GM19328 (cell line): ENCODE results near the gene EML6.
"Not testable (repeated sequence)": the region's sequence is repeated elsewhere in the genome, so short reads cannot be mapped to it uniquely, and the experiment has no call there.

ENCODE experiments used
- ATAC-seq: cut with Tn5 transposase; IDR thresholded peaks from one replicate; pipeline ENCODE4 v1.9.1; 2021; ENCODE audit warnings: mild to moderate bottlenecking, moderate library complexity; ENCODE audit not compliant: unreplicated experiment

EML6 gene

DNA sequence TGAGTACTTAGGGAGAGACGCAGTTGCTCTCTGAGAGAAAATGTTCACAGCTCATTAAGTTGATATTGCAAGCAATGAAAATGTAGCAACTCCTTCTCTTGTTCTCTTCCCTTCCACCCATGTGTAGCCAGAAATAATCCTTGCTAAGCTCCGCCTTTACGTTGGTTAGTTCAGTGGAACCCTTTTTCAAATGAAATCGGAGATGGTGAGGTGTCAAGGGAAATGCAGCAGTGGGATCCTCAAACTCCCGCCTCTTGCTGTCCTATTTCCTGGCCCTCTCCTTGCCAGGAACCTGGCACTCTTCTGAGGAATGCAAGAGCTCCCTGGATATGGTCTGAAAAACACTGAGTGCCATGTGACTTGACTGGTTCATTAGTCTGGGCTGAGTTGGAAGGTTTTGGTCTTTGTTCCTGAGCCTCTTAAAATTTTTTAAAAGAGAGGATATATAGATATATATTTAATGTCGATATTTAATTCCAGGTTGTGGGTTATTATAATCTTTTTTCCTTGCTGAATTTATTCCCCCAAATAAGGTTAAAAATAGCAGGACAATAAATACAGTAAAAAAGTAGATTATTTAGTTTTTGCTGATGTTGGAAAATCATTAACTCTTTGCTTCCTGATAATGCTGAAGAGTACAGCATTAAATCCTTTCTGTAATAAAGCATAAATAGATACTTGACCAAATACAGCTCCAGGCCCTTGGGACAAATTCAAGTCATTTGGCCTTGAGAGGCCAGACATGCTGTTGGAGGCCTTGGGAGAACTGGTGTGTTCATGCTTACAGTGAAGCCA lies 116.2 kb downstream of the EML6 start:
- ATAC-seq = no peak

DNA sequence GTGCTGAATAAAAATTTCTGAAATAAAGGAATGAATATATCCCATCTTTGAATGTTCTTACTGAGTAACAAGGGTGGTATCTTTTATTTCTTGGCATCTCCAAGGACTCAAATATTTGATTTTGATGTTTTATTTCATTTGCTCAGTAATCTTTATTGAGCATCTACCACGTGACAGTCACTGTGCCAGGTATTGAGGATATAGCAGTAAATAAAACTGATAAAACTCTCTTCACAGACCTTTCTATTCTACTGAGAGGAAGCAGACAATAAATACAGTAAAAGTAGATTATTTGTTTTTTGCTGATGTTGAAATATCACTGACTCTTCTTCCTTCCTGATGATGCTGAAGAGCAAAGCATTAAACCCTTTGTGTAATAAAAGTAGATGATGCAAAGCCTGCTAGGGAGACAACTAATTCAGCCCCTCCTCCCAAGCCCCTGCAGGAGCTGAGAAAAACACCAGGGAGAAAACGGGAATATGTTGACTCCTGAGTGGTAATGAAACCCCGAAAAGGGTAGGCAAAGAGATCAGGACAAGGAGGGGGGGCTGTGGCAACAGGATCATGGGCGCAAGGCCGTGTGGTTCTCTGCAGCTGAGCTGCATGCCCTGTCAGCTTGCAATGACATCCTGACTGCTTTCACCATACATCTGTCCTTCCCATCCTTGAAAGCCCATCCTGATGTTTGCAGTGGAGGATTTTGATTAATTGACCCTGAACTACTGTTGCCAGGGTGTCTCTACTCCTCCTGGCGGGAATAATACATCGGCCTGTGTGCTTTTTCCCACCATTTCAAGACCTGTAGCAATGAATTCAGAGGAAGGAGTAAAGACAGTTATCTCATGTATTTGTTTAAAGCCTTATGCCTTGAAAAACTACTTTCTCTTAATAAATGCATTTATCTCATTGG lies 117.4 kb downstream of the EML6 start:
- no peak for ATAC-seq

DNA sequence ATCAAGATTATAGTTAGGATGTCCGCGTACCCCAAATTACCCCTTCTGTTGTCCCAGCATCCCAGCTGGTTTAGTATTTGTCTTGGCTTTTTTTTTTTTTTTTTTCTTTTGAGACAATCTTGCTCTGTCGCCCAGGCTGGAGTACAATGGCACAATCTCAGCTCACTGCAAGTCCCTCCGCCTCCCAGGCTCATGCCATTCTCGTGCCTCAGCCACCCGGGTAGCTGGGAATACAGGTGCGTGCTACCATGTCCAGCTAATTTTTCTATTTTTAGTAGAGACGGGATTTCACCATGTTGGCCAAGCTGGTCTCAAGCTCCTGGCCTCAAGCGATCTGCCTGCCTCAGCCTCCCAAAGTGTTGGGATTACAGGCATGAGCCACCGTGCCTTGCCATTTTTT lies 118.0 kb downstream of the EML6 start:
- ATAC-seq = not testable (repeated sequence)

DNA sequence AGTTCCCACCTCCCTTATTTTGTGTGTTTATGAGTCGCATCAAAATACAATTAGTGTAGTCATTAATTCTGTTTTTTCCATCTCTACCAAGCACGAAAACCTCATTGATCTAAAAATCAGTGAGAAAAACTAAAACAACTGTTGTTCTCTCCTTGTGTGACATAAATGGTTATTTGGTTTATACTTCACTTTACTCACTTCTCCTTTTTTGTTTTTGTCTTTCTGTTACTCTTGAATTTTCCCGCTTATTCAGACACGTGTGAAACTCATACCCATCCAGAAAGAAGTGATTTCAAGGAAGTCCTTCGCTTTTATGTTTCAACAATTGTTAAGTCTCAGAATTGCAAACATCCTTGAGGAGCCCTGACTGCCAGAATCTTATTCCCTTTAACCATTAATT lies 121.6 kb downstream of the EML6 start:
- ATAC-seq = no peak

DNA sequence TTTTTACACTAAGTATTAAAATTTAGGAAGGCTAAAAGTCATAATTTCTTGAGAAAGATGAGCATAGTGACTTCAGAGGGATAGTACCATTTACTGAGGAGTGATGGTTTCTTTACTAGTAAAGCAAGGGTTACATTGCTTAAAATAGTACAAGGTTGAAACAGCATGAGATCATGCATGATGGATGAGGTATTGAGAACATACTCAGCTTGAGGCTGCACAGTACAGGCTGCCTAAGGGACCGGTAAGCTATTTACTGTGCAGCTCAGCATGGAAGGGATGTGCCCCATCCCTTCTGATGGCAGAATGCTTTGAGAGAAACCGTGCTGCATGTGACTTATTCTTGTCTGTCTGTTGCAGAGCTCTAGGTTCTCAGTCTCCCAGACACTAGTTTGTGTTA lies 122.1 kb downstream of the EML6 start:
- no peak for ATAC-seq

DNA sequence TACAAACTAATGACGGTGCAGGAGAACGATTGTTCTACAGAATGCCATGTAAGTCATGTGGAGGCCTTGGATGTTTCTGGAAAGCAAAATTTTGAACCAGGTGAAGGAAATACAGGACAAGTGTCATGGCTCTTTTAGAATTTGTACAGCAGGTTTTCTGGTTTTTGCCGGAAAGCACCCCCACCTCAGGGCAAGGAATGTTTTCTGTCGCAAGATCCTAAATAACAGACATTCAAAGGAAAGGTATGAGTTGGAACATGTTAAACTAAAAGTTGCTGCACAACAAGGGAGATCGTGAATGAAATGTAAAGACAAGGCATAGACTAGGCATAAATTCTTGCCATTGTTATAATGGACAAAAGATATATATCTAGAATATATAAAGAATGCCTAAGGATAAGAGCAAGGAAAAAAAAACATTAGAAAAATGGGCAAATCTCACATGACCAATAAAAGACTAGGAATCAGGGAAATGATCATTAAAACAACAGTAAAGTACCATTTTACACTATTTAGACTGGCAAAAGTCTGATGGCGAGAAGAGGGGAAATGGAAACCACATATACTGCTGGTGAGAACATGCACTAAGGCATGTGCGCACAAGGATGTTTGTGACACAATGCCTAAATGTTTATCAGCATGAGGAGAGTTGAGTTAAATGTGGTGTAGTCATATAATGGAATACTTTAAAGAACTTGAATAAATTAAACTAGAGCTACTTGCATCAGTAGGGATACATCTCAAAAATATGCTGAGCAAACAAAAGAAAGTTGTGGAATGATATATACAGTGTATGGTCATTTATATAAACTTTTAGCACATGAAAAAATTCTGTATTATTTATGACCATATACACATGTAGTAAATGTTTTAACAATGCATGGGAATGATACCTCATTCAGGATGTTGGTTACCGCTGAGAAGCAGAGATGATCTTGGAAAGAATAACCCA lies 127.0 kb downstream of the EML6 start:
- no peak for ATAC-seq

DNA sequence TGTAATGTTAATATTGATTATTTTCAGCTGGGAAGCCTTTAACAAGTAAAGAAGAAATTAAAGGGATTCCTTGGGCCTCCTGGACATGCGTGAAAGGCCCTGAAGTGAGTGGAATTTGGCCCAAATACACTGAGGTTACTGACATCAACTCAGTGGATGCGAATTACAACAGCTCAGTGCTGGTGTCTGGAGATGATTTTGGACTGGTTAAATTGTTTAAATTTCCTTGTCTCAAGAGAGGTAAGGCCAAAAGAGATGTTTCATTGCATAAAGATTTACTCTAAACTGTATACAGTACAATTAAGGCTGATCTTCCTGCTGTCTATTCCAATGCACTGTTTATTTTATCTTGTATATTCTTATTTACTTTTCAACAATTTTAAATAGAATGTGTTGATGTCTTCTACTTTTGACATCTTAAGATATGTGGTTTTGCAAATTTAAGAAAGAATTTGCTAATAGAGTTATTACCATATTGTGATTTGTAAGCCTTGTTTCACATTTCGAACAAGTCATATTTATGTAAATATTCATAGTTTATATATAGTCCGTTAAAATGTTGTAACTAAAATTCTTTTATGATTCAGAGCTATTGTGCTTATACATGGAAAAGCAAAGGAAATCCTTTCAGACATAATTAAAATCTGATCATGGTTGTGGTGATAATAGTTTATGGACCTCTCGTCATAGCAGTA lies 130.3 kb downstream of the EML6 start:
- no peak for ATAC-seq

DNA sequence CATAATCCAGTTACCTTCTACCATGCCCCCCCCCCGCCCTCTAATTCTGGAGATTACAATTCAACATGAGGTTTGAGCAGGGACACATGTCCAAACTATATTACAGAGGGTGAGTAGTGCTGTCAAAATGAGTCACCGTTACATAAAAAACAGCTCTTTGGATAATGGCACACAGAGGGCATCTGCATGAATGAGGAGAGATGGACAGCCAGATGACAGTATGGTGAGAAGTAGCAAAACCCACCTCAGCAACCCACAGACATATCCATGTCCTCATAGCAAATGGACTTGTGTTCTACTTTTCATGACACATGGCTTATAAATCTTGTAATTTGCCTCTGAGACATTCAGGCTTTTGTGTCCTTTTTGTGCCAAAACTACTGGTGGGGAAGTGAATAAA lies 132.0 kb downstream of the EML6 start:
- no peak for ATAC-seq

DNA sequence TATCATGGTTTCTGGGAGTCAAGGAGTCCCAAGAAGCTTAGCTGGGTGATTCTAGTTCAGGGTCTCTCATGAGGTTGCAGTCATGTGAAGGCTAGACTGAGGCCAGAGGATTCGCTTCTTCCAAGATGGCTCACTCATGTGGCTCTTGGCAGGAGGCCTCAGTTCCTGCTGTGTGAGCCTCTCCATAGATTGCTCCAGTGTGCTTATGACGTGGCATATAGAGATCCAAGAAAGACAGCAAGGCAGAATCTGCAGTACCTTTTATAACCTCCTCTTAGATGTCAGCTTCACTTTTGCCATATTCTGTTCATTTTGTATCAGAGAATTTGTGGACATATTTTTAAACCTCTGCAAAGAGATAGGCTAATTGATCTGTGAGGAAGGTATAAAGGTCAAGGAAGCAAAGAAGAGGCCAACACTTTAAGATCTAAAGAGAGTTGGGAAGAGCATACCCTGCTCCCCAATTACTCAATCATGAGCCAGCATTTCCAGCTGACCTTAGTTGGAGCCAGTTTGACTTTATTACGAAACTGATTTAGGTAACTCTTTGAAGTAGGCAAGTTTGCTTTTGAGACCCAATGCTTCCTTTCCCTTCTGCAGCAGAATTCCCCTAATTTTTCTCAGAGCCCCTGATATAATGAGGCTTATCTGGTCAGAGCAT lies 134.7 kb downstream of the EML6 start:
- ATAC-seq = no peak

DNA sequence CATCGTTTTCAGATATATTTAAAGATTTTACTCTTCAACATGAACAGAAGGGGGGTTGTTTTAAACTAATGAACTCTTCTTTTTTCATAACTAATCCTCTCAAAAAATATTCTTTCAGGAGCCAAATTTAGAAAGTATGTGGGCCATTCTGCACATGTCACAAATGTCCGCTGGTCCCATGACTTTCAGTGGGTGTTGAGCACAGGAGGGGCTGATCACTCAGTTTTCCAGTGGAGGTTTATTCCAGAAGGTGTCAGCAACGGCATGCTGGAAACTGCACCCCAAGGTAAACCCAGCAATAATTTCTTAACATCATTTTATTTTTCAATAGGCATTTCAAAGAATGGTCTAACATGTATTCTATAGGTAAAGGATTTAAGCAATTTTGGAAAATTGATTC lies 136.0 kb downstream of the EML6 start:
- no peak for ATAC-seq

DNA sequence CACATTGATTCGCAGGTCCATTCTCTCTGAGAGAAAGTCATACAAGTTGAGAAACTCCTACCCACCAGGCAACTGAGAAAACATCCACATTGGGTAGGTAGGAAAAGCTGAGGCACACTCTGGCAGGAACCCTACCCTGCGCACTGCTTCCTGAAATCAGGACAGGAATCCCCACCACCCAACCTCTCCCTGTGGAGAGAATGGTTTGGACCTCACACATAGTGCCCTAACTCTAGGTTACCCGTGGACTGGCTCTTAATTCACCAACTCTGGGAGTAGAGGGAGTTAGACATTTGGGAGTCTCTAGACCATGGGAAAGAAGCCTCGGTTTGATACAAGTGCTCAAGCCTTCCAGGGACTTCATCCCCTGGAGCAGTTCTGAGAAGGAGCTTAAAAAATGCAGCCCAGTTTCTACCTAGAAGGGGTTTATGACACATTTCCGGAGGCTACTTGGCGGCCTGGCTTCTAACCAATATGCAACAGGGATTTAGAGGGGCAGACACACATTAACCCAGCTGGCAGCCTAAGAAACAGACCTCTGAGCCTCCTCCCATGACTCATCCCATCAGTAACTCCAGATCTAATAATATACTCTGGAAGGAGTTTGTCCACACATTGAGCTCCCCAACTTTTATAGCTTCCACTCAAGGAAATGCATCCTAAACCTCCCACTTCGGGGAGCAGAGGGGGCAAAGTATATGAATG lies 136.7 kb downstream of the EML6 start:
- no peak for ATAC-seq

DNA sequence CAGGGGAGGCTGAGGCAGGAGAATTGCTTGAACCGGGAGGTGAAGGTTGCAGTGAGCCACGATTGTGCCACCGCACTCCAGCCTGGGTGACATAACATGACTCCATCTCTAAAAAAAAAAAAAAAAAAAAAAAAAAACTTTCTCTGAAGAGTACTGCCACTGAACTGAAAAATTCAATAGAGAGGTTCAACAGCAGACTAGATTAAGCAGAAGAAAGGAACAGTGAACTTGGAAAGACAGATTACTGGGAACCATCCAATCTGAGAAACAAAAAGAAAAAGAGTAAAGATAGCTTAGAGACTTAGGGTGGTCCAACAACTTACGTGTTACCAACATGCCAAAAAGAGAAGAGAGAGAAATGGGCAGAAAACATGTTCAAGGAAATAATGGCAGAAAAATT lies 138.8 kb downstream of the EML6 start:
- ATAC-seq = no peak

DNA sequence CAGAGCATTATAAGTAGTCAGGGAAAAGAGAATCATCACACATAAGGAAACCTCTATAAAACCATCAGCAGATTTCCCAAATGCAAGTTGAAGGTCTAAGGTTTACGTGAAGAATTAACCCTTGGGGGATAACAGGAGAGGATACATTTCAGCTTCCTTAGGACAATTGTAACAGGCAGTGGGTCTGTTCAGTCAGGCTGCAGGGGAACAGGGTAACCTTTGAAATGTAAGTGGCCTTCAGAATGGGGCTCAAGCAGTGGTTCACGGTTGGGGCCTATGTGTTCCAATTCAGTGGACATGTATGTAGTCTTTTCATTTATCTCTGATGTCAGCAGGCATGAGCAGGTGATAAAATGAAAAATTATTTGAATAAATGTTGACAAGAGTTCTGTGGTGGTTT lies 139.3 kb downstream of the EML6 start:
- no peak for ATAC-seq

DNA sequence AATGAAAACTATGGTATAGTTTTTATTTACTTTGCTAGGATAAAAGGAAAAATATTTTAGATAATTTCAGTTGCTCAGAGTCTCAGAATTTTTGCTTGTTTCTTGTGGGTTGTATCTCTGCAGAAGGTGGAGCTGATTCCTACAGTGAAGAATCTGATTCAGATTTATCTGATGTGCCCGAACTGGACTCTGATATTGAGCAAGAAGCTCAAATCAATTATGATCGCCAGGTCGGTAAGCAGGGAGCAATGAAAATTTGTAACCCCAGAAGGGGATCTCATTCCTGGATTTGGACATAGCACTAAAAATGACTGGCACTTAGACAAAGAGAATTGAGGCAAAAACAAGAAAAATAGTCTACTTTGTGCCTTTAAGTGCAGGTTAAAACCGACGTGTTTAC lies 140.2 kb downstream of the EML6 start:
- ATAC-seq = no peak

DNA sequence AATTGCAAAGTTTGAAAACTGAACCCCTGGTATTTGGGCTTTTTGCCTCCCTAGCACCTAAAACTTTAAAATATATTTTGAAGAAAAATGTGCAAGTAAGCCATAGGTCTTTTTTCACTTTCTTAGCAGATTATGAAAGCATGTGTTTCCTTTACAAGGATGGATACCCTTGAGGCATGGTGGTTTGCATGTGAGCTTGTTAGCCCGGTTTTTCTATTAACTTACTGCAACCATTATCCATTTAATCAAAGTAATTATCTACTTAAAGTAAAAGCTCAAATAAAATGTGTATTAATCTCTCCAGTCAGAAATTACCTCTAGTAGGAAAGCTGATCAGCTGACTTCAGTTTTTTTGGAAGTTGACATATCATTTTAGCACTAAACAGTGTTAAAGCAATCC lies 140.6 kb downstream of the EML6 start:
- ATAC-seq = no peak

DNA sequence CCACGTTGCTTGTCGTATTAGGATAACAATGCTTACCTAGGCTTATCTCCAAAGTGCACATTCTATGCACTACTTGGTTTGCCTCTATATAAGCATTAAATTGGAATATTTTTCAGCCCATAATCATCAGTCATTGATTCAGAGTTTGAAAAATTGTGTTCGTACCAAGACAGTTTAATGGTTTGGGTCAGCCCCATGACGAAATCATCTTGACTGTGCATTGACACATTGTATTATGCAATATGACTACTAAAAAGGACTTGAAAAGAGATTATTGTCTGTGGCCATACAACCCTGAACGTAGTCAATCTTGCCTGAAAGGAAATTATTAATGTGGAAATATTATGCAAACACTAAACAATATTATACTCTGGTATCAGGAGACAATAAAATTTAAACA lies 141.3 kb downstream of the EML6 start:
- ATAC-seq = no peak

DNA sequence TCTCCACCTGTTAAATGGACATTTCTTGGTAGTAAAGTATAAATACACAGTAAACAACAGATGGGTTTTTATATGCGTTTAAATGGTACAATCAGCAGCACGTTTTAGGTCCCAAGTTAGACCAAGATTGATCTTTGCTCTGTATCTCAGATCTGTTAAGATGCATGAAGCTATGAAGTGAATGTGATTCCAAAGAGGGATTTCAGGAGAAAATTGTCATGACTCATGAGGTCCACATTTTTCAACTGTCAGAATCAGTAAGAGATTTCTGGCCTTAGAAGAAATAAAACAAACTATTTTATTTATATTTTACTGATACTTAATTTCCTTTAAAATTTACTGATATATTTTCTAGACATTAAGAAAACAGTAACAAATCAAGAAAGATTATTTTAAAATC lies 142.7 kb downstream of the EML6 start:
- no peak for ATAC-seq

DNA sequence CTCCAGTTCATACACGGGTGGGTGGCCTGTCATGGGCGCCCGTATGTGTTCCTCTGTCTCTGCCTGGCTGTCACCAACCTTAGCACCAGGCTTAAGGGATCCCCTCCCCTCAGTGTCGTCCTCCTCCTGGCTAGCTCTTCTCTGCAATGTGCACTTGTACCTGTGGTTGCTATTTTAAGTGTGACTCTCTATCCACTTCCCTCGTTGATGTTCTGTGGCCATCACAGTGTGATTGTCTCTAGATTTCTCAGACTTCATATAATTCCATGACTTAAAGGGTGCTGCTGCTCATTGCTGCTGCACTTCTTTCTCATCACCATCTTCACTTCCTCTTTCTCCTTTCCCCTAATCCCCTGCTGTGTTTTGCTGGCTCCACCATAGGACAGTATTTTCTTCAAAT lies 143.4 kb downstream of the EML6 start:
- ATAC-seq = peak; percentile 92

DNA sequence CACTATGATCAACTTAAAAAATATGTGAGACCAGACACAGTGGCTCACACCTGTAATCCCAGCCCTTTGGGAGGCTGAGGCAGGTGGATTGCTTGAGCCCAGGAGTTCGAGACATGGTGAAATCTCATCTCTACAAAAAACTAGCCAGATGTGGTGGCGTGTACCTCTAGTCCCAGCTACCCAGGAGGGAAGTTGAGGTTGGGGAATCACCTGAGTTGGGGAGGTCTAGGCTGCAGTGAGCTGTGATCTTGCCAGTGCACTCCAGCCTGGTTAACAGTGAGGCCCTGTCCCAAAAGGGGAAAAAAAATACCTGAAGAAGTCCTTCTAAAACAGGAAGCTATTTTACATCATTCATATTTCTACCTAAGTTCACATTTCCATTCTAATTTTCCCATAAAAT lies 144.0 kb downstream of the EML6 start:
- ATAC-seq = peak; percentile 40
